Activated naive CD8-positive, alpha-beta T cell (primary cell): ENCODE data around the gene DNAJA2.
A peak's percentile ranks its signal among the peaks of the same experiment; 100 is the strongest.
"Not testable (repeated sequence)": the region's sequence is repeated elsewhere in the genome, so short reads cannot be mapped to it uniquely, and the experiment has no call there.

Experiments
- H3K27ac Mint-ChIP-seq: one replicate; pipeline ENCODE4 v1.8.0; 2021; ENCODE audit warnings: mixed read lengths
- H3K27me3 Mint-ChIP-seq: one replicate; pipeline ENCODE4 v1.8.0; 2021; ENCODE audit warnings: mixed read lengths
- H3K36me3 Mint-ChIP-seq: one replicate; pipeline ENCODE4 v1.8.0; 2021; ENCODE audit warnings: mixed read lengths
- H3K4me1 Mint-ChIP-seq: one replicate; pipeline ENCODE4 v1.8.0; 2021; ENCODE audit warnings: low read depth, mixed read lengths
- H3K4me3 Mint-ChIP-seq: one replicate; pipeline ENCODE4 v1.8.0; 2021; ENCODE audit warnings: mild to moderate bottlenecking, mixed read lengths
- H3K9me3 Mint-ChIP-seq: one replicate; pipeline ENCODE4 v1.8.0; 2021; ENCODE audit warnings: low read depth, mixed read lengths

Gene DNAJA2

GRCh38 chr16:46961373-46962353, 11.8 kb downstream of the DNAJA2 start:
- Mint-ChIP-seq H3K27ac (peak overlapping the region; percentile 96), H3K9me3 (no peaks in the 10 kb centered on the region), H3K27me3 (no peaks in the 10 kb centered on the region), H3K4me3 (peak overlapping the region; percentile 67), H3K4me1 (peaks cover 45% of the 10 kb centered on the region), H3K36me3 (no peaks in the 10 kb centered on the region)

- Mint-ChIP-seq H3K9me3 (no peaks in the 10 kb centered on the region), H3K36me3 (peaks cover 2% of the 10 kb centered on the region), H3K4me3 (no peak overlapping the region), H3K27ac (peak overlapping the region; percentile 31), H3K27me3 (no peaks in the 10 kb centered on the region), H3K4me1 (peaks cover 12% of the 10 kb centered on the region)
Observed at GRCh38 chr16:46954562-46954961, 18.9 kb downstream of the DNAJA2 start.

GRCh38 chr16:46950009-46950408, 23.5 kb downstream of the DNAJA2 start:
- Mint-ChIP-seq H3K27ac (no peak overlapping the region), H3K36me3 (peaks cover 2% of the 10 kb centered on the region), H3K4me1 (no peaks in the 10 kb centered on the region), H3K4me3 (no peak overlapping the region), H3K27me3 (no peaks in the 10 kb centered on the region), H3K9me3 (no peaks in the 10 kb centered on the region)

- H3K27me3 Mint-ChIP-seq: no peaks in the 10 kb centered on the region
- H3K36me3 Mint-ChIP-seq: no peaks in the 10 kb centered on the region
- H3K4me3 Mint-ChIP-seq: no peak overlapping the region
- no peaks in the 10 kb centered on the region for H3K9me3 Mint-ChIP-seq
- H3K4me1 Mint-ChIP-seq: no peaks in the 10 kb centered on the region
- no peak overlapping the region for H3K27ac Mint-ChIP-seq
Observed at GRCh38 chr16:46949241-46949892, 24.1 kb downstream of the DNAJA2 start.

GRCh38 chr16:46948548-46949166, 24.8 kb downstream of the DNAJA2 start:
- Mint-ChIP-seq H3K4me1 (peaks cover under 1% of the 10 kb centered on the region), H3K27ac (no peak overlapping the region), H3K9me3 (no peaks in the 10 kb centered on the region), H3K36me3 (no peaks in the 10 kb centered on the region), H3K4me3 (no peak overlapping the region), H3K27me3 (no peaks in the 10 kb centered on the region)

GRCh38 chr16:46947900-46948547, 25.4 kb downstream of the DNAJA2 start:
- peaks cover 6% of the 10 kb centered on the region for H3K4me1 Mint-ChIP-seq
- H3K4me3 Mint-ChIP-seq: no peak overlapping the region
- peak overlapping the region; percentile 22 for H3K27ac Mint-ChIP-seq
- no peaks in the 10 kb centered on the region for H3K36me3 Mint-ChIP-seq
- H3K27me3 Mint-ChIP-seq: no peaks in the 10 kb centered on the region
- no peaks in the 10 kb centered on the region for H3K9me3 Mint-ChIP-seq

GRCh38 chr16:46944713-46945112, 28.8 kb downstream of the DNAJA2 start:
- H3K27ac Mint-ChIP-seq, H3K4me3 Mint-ChIP-seq, H3K36me3 Mint-ChIP-seq, H3K9me3 Mint-ChIP-seq, H3K27me3 Mint-ChIP-seq: not testable (repeated sequence)
- H3K4me1 Mint-ChIP-seq: peaks cover 10% of the 10 kb centered on the region

GRCh38 chr16:46937536-46937935, 35.9 kb downstream of the DNAJA2 start:
- Mint-ChIP-seq H3K4me3 (no peak overlapping the region), H3K27me3 (no peaks in the 10 kb centered on the region), H3K27ac (no peak overlapping the region), H3K36me3 (no peaks in the 10 kb centered on the region), H3K9me3 (no peaks in the 10 kb centered on the region), H3K4me1 (peaks cover 3% of the 10 kb centered on the region)

- Mint-ChIP-seq H3K4me3 (no peak overlapping the region), H3K27me3 (no peaks in the 10 kb centered on the region), H3K9me3 (no peaks in the 10 kb centered on the region), H3K36me3 (no peaks in the 10 kb centered on the region), H3K4me1 (no peaks in the 10 kb centered on the region), H3K27ac (no peak overlapping the region)
Observed at GRCh38 chr16:46932802-46933201, 40.7 kb downstream of the DNAJA2 start.

- no peaks in the 10 kb centered on the region for H3K36me3 Mint-ChIP-seq
- no peaks in the 10 kb centered on the region for H3K4me1 Mint-ChIP-seq
- no peaks in the 10 kb centered on the region for H3K9me3 Mint-ChIP-seq
- H3K27me3 Mint-ChIP-seq: no peaks in the 10 kb centered on the region
- H3K4me3 Mint-ChIP-seq: no peak overlapping the region
- no peak overlapping the region for H3K27ac Mint-ChIP-seq
Observed at GRCh38 chr16:46930861-46931260, 42.6 kb downstream of the DNAJA2 start.

- no peaks in the 10 kb centered on the region for H3K4me1 Mint-ChIP-seq
- H3K27me3 Mint-ChIP-seq: no peaks in the 10 kb centered on the region
- H3K36me3 Mint-ChIP-seq: no peaks in the 10 kb centered on the region
- no peak overlapping the region for H3K4me3 Mint-ChIP-seq
- no peaks in the 10 kb centered on the region for H3K9me3 Mint-ChIP-seq
- no peak overlapping the region for H3K27ac Mint-ChIP-seq
Observed at GRCh38 chr16:46929378-46930332, 43.8 kb downstream of the DNAJA2 start.

GRCh38 chr16:46928811-46929210, 44.7 kb downstream of the DNAJA2 start:
- no peaks in the 10 kb centered on the region for H3K9me3 Mint-ChIP-seq
- H3K36me3 Mint-ChIP-seq: no peaks in the 10 kb centered on the region
- H3K4me3 Mint-ChIP-seq: no peak overlapping the region
- H3K4me1 Mint-ChIP-seq: no peaks in the 10 kb centered on the region
- H3K27me3 Mint-ChIP-seq: no peaks in the 10 kb centered on the region
- no peak overlapping the region for H3K27ac Mint-ChIP-seq

GRCh38 chr16:46927273-46927672, 46.2 kb downstream of the DNAJA2 start:
- no peaks in the 10 kb centered on the region for H3K4me1 Mint-ChIP-seq
- no peak overlapping the region for H3K27ac Mint-ChIP-seq
- no peak overlapping the region for H3K4me3 Mint-ChIP-seq
- H3K9me3 Mint-ChIP-seq: no peaks in the 10 kb centered on the region
- H3K36me3 Mint-ChIP-seq: no peaks in the 10 kb centered on the region
- no peaks in the 10 kb centered on the region for H3K27me3 Mint-ChIP-seq
